NT2/D1 (cell line): ENCODE measurements around the gene TAF10.

ENCODE experiments used
- SUZ12 ChIP-seq: IDR thresholded peaks from 2 replicates; pipeline ENCODE4 v1.6.1; 2011; ENCODE audit not compliant: insufficient read length, insufficient read depth; ENCODE audit errors: extremely low read depth
- ZNF274 ChIP-seq: IDR thresholded peaks from 2 replicates; pipeline ENCODE4 v1.6.1; 2011; ENCODE audit warnings: mild to moderate bottlenecking, low read depth, low read length

DNA sequence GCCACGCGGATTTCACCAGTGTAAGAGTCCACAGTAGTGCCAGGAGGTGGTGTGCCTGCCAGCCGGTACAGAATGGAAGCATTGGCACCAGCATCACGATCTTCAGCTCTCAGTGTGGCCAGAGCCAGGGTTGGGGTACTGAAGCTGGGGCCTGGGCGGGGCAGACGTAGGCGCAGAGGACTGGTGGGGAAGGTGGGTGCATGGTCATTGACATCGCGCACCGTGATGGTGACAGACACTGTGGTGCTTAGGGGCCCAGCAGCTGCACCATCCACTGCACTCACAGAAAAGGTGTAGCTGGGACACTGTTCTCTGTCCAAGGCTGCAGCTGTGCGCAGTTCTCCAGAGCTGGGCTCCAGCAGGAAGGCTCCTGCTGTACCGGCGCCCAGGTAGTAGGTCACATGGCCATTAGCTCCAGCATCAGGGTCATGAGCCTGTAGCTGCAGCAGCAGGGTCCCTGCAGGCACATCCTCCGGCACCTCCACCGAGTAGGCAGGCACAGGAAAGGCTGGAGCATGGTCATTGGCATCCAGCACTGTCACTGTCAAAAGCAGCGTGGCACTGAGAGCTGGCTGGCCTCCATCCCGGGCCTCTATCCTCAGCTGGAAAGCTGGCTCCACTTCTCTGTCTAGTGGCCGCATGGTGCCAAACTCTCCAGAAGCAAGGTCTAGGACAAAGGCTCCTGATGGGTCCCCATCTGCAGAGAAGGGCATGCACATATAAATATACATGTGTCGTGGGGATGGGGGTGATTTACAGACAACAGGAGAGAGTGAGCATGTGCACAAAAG is 15.2 kb upstream of the TAF10 start:
- TF ChIP-seq SUZ12 (no peak), ZNF274 (no peak)
